ENCODE measurements around the gene CD200.

CD200 gene

DNA sequence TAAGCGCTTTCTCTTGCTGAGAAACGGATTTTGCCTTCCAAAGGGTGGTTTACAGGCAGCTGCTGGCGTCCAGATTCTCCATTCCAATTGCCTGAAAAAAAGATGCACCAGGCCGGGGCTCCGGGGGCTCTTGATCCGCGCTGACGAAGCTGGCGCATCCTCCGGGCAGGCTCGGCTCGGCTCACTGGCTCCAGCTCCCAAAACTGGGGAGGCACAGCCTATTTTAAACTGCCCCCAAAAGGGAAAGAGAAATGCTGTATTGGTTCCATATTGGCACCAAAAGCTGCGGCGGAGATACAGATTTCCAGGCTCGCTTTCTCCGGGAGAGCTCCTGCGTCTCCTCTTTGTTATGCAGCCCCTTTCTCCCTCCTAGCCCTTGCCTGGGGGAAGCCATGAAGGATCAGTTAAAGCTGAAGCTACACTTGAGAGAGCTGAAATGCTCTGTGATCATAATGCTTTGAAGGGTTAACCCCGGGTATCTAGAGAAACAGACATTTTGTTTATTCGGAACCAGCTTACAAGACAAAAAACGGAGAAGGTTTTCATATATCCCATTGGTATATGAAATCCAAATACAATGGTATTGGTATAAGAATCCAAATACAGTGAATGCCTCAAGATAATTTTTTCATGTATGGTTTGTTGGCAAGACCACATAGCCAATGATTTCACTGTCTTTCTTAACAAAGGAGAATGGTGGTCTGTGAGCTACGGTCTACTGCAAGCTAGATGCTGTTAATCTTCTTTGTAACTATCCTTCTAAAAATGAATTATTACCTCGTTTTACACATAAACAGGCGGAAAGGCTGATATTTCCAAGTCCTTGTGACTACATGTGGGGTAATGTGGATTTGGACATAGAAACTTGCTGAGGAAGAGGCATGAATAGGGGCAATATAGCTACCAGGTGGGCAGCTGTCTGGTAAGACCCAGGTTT lies 693 bp downstream of the CD200 start:
- DNase-seq, result no peak

DNA sequence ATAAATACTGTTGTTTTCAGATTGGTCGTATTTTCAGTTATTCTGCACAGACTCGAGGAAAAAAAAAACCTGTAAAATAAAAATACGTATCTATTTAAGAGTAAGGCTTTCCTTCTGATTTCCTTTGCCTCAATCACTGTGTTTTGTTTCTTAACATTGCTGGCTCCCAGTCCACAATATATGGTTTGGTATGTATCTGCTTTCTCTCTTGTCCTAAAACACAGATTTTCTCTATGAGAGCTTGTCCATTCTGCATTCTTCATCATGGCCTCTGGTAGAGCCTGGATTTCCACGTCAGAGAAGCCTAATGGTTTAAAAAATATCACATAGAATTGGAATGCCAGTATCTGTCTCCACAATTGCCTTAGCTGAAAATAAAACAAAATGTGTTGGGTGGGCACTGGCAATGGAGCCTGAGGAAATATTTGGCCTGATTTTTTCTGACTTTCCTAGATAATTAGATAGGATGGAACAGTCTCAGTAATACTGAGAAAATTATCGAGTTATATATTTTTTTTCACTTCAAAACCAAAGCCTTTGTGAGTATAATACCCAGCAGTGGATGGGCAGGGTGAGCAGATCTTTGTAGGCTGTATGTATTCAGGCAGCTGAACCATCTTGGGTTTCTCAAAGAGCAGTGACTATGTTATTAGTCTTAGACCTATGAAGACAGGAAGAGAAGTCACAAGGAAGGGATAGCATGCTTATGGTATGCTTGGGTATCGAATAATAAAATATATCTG lies 1.9 kb downstream of the CD200 start:
- no peak for DNase-seq

DNA sequence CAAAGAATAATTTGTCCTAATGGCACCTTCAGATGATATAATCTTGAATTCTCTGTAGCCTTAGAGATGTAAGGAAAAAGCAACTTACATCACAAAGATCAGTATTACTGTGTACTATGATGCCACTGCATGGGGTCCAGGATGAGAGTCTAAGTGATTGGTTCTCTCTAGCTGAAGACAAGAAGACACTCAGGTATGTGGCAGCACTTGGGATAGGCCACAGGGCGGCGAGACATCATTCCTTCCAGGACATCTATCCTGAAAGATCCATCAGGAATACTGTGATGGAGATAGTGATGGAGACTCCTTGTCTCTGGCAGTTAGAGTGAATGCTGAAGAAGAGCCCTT lies 2.5 kb downstream of the CD200 start:
- no peak for DNase-seq

DNA sequence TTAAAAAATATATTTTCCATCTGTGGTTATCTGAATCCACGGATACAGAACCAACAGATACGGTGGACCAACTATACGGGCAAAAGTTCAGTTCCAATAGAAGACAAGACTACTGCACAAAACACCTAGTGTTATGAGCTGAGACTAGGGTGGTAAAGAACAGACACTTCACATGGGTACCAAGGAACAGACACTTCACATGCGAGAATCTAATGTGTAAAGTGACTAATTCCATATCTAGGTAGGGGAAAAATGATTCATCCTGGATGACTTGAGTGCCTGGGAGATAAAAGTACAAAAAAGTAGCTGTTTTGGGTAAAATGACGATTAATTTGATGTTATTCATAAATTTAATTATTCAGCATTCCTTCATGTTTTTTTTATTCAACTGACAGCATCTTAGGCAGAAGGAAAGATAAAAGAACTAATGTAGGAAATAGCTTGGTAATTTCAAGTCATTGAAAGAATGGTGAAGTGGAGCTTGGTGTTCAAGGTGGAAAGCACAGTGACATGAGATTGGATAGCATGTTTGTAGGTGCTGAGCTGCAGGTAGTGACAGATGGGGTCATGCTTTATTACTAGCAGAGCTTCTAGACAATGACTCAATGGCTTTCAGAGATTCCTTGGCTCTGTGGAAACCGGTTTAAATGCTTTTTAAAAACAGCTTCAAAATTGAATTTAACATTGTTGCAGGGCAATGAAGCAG lies 5.2 kb downstream of the CD200 start:
- DNase-seq, result no peak

DNA sequence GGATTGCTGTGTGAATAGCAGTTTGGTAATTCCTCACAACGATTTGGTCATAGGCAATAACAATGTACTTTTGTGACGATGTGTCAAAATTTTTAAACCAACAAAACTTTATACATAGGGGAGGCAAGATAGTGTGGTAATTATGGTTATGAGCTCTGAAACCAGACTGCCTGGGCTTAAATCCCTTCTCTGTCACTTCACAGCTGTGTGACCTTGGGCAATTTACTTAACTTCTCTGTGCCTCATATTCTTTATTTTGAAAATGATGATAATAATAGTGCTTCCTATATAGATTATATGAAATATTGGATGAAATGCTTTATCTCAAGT lies 5.7 kb downstream of the CD200 start:
- DNase-seq, result no peak

DNA sequence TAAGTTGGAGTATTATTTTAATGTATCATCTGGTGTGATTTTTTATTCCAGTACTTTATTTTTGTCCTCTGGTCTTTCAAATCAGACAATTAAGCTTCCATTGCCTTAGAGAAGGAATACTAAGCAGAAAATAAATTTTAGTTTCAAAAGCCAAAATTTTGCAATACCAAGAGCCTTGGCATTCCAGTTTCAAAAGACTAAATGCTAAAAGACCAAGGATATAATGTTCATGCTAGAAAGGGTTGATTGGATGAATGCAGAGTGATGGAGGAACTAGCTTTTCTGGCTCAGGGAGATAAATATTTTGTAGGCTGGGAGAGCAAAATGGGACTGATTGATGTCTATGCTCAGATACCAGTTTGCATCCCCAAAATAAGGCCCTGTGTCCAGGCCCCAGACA lies 6.2 kb downstream of the CD200 start:
- DNase-seq, result no peak

DNA sequence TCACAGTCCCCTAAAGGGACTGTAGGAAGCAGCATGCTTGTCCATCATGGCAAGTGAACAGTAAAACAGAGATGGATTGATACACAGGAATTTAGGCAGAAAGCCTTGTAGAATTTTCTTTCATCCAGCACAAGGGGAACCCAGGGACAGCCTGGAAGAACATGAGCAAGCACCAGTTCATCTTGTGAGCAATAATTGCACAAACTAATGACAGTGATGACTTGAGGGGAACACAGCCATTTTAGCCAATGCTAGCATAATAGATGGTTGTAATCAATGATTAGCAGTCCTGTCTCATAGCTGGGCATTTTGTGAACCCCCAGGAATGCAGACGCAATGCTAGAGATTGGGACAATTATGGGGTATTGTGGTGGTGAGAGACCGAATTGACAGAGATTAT lies 6.7 kb downstream of the CD200 start:
- no peak for DNase-seq

DNA sequence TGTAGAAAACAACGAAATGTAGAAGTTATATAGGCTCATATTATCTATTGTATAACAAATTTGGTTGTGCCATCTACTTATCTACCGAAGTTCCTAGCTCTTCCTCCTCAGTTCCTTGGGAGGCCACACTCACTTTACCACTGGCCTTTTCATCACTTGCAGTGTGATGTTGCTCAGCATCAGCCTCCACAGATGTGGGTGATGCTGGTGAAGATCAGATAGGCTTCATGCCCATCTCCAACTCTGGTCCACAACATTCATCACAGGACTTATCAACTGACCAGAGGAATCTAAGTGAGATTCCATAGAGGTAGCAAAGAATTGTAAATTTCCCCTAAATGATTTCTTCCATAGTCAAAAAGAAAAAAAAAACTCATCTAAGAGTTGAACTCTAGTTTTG lies 8.4 kb downstream of the CD200 start:
- no peak for DNase-seq

DNA sequence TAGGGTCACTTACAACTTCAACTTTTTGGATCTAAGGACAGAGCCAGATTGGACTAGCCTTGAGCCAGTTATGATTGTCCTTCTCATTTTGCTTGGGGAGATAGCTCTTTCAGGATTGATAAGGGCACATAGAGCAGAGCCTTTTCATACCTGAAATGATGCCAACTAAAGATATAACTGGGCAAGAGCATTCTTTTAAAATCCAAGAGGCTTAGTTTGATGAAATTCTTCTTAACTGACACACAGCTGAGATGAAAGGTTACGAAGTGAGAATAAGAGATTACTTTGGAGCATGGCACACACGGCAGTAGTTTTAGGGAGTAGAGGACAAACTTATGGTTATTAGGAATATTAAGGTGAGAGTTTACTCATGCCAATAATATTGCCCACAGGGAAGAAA lies 12.7 kb downstream of the CD200 start:
- DNase-seq, result no peak

DNA sequence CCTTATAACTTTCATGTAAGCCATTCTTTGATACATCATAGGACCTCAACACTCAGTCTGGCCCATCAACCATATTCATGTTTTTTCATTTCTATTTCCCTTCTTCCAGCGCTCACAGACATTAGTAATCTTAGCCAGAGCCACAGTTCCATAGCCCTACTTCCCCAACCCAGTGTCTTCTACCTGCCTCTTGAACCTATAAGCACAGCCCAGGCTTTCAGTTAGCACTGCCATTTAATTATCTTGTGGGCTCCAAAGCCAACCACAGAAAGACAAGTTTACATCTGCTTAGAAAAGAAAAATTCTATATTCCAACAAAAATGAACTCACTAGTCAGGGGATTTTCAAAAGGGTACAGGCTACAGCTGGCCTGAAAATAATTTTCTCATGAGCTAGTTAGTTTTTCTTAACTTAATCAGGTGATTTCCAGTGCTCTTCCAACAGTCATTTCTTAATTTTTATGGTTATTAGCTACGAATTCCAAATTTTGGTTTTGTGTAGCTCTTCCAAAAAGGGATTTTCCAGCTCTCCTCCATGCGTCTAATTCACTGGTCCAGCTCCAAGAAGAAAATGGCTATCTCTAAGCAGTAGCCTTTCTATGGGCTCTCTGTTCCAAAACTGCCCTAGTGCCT lies 13.7 kb downstream of the CD200 start:
- DNase-seq, result no peak

DNA sequence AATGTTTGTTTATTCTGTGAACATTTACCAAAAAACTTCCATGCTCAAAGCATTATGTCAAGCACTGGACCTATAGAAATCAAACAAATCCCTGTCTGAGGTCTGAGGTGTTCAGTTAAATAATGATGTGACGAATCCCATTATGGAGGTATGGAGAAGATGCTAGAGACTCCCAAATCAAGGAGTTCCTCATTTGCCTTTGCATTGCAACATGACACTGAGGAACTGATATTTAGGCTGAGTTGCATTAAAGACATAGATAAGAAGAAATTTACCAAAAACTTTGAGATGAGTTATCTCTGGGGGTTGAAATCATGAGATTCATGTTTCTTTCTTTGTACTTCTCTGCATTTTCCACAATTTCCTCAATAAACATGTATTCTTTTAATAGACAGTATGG lies 16.0 kb downstream of the CD200 start:
- DNase-seq, result no peak

DNA sequence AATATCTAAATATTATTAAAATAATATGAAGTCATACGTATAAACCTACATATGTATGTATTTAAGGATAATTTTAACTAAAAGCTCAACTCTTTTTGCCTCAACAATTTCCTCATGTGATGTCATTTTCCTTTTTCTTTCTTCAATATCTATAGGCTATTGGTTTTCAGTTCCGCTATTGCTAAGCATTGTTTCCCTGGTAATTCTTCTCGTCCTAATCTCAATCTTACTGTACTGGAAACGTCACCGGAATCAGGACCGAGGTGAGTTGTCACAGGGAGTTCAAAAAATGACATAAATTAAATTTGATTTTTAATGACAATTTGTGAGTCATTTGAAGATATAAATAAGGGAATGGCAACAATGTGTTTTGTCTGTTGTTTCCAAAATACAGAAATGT lies 16.6 kb downstream of the CD200 start:
- DNase-seq, result no peak

DNA sequence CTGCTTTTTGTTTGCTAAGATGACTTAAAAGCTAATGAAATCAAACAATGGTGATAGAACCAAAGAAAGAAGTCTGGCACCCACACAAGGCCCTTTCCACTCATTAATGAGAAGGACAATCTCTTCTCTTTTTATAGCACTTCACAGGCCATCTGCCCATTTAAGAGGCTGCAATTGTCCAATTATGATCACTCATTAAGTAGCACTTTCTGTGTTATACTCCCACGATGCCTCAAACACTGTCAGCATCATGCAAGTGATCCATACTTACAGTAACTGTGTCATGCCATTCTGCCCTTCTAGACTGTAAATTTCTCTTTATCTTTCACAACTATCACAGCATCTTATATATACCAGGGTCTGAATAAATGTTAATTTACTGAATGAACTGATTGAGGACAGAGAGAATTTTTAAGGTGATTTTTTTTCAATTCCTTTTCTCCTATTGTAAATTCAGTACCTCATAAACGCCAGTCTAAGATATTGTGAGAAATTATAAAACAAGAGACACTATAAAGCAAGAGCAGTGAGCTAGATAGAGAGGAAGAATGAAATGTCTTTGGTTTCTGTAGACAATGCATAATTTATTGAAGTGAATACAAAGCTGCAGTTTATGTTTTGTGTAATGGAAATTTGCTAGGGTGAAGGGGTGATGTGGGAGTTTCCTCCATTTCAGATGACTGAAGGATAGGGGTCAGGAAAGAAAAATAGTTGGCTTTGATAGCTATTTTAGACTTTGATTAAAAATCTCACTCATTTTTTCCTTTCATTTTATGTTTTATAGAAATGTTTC lies 17.3 kb downstream of the CD200 start:
- DNase-seq, result no peak

DNA sequence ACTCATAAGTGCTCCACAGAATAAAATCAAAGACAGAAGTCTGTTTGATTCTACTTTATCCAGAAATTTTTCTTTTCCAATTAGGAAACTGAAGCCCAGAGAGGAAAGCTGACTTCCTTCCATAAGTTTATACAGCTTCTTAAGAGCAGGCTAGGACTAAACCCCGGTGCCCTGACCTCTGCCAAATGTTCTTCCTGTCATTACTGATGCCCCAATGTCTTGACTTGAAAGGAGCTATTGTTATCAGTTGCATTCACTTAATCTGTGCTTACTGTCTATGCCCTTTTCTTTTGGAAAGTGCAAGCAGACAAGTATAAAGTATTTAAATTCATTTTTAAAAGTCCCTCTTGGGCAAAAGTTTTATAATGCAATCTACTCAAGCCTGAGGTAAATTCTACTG lies 18.1 kb downstream of the CD200 start:
- DNase-seq, result no peak

DNA sequence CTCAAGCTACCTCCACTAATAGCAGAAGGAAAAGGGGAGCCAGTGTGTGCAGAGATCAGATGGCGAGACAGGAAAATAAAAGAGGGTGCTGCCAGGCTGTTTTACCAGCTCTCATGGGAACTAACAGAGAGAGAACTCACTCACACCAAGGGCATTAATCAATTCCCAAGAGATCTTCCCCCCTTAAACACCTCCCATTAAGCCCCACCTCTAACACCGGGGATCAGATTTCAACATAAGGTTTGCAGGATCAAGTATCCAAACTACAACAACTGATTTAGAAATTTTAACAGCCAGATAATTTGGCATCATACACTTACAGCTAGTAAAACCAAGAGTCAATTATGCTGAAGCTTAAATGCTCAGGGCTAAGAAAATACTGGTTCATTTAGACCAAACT lies 18.9 kb downstream of the CD200 start:
- no peak for DNase-seq

DNA sequence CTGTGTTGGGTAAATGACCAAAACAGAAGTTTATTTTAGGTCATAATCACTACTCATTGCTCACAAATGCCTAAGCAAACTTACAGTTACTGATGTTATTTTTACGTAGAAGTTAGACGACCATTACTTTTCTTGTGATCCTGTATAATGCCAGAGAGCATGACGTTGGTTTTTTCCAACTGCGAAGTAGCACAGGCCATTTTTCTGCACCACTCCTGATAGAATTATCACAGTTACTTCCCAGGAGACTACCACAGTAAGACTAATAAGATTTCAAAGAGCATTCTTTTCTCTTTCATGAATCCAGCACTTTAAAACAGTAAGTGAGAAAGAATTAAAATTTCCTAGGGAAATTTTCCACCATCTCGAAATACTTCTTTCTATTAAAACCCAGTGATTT lies 19.8 kb downstream of the CD200 start:
- DNase-seq, result no peak

DNA sequence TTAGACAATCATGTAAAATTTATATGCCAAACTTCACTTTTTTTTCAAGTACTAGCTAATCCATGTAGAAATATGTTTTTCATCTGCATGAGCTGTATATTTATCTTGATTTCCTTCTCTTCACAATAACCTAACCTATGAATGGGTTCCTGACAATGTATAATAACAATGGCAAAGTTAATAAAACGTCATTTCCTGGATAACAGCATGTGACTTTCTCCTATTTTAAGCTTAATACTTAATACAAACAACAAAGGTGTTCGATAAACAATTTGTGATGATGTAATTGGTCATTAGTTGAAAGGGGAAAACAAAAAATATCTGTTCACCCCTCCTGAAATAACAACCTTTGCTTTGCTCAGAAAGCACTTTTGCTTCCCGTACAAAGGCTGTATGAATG lies 20.4 kb downstream of the CD200 start:
- DNase-seq, result no peak

DNA sequence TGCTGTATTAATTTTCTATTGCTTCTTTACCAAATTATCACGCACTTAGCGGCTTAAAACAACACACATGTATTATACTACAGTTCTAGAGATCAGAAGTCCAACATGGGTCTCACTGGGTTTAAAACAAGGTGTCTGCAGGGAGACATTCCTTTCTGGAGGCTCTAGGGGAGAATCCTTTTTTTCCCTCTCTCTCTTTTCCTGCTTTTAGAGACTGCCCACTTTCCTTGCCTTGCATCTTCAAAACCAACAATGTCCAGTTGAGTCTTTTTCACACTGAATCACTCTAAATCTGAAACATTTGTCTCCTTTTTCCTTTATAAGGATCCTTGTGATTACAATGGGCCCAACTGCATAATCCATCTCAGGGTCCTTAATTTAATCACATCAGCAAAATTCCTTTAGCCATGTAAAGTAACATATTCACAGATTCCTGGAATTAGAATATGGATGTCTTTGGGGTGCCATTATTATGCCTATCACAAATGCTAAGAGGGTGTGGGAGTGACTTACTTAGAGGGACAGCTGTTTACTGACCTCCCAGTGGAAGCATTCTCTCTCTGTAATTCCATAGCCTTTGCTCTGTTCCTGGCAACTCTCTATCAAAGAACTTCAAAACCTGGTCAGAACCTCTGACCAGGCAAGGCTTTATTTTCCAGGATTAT lies 21.8 kb downstream of the CD200 start:
- DNase-seq, result no peak

DNA sequence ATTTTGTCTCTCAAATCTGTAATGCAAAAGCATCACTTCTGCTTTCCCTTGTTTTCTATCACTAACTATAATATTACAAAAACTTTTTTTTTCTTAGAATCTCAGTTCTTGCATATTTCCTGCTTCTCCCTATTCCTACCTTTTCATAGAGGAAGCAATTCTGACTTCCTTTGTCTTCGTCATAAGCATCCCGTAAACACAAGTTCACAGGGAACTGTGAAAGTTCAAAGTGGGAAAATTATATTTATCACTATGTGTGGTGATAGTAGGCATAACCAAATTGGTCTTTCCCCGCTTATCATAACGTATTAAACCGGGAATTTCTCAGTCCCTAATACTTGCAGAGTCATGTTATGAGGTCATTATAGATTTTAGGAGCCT lies 22.3 kb downstream of the CD200 start:
- DNase-seq, result no peak

DNA sequence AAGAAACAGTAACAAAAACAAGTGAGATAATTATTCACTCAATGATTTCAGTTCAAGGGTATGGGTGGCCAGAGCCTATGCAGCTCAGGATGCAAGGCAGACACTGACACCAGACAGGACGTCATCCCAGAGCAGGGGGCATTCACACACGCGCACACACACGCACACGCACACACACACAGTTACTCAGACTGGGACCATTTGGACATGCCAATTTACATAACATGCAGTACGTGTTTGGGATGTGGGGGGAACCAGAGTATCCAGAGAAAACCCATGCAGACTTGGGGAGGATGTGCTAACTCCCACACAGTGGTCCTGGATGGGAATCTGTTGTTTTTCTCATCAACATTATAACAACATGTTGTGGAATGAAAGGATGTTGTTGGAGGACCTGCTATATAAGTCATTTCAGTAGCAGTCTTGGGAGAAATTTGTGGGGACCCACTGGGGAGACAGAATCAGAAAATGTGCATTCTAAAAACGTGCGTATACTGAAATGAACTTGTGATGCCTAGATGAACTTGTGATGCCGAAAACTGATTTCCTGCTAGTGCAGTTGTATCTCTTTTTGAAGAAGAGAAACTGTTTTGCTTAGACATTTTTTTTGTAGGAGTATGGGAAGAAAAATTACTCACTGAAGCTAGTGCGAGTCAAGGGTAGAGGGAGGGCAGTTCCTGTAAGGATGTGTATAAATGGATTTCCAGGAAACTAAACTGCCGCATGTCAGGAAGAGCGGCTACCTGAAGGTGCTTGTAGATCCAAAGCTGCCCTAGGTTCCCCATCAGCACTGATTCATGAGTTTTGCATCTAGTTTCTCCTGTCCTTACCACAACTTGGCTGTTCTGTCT lies 25.2 kb downstream of the CD200 start:
- DNase-seq, result no peak

DNA sequence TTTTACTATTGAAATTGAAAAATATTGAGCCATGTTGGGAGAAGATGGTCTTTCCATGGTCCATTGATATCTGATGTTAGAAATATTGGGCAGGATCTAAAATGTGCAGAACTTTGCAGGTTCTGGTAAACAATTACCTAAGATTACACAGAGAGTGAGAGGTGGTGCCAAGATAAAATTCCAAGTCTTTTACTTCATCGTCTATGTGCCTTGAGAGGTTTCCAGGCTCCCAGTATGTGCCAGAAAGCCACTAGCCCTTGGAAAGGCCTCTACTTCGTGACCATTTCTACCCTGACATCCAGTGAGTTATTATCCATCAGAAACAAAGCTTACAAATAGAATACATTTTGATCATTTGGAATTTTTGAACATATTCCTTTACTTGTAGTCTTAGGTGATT lies 27.6 kb downstream of the CD200 start:
- DNase-seq, result no peak
